SH-SY5Y (cell line): ENCODE data around the gene BAIAP2L2.

Source experiments
- GATA2 ChIP-seq: IDR thresholded peaks from 2 replicates; pipeline ENCODE4 v1.6.1; 2011; ENCODE audit warnings: mild to moderate bottlenecking, low read depth, low read length
- GATA3 ChIP-seq: IDR thresholded peaks from 2 replicates; pipeline ENCODE4 v1.6.1; 2011; ENCODE audit warnings: low read depth, mild to moderate bottlenecking, low read length, moderate library complexity

DNA sequence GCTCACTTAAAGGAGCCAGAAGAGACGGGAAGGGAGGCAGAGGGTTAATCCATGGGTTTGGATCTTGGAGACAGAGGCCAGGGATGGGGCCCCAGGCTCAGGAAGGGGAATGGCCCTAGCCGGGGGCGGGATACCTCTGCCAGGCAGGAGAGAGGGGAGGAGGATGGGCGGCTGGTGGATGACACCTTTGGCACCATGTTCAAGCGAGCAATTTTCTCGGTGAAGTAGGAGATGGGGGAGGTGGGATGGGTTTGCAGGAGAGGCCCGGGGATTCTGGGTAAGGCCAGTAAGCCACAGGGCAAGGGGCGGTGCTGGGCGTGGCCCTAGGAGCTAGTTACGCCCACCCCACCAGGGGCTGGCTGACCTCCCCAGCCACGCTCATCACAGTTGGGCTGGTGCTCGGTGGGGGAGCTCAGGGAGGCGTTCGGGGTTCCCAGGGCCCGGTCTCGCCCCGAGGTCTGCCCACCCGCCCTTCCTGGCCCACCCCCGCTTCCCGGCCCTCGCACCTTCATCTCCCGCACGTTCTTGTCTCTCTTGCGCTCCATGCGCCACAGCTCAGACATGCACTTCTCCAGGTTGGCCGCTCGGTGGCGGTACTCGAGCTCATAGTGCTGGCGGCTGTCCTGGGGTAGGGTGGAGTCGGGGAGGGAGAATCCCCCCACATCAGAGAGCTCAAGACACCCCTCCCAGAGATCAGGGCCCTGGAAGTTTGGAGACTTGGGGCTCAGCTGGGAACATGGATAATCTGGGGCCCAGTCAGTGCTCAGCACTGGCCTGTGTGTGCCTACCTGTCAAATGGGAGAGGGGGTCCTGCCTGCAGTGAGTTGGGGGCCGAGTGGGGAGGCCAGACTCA is 12.7 kb downstream of the BAIAP2L2 start:
- TF ChIP-seq GATA3 (no peak), GATA2 (no peak)
